K562 (cell line): ENCODE data around the gene ZNF316. TPM values are rescaled to one million over a fixed set of nuclear protein-coding genes. Genes with fewer than 3 reads are reported as not detected.
A peak's percentile ranks its signal among the peaks of the same experiment; 100 is the strongest.

Experiments
- ATF7 ChIP-seq: fragments of 450-650 bp; IDR thresholded peaks from 2 replicates; pipeline ENCODE4 v1.7.1; 2014; ENCODE audit warnings: mild to moderate bottlenecking, moderate library complexity
- ESRRA ChIP-seq: fragments of 450-650 bp; IDR thresholded peaks from 2 replicates; pipeline ENCODE4 v1.6.1; 2014; ENCODE audit warnings: low read depth, mild to moderate bottlenecking, moderate library complexity, borderline replicate concordance
- ETV5 ChIP-seq: sonication (generic); formaldehyde crosslinking; IDR thresholded peaks from 2 replicates; pipeline ENCODE4 v1.4.0; 2020; ENCODE audit warnings: low read depth, mild to moderate bottlenecking, missing genetic modification reagents
- GABPB1 ChIP-seq: sonication (generic); formaldehyde crosslinking; IDR thresholded peaks from 2 replicates; pipeline ENCODE4 v1.8.0; 2022; ENCODE audit warnings: mild to moderate bottlenecking, missing genetic modification reagents
- HDAC2 ChIP-seq: fragments of 450-650 bp; IDR thresholded peaks from 2 replicates; pipeline ENCODE4 v1.6.1; 2016; ENCODE audit warnings: mild to moderate bottlenecking
- MEIS2 ChIP-seq: fragments of 450-650 bp; IDR thresholded peaks from 2 replicates; pipeline ENCODE4 v1.6.1; 2014; ENCODE audit warnings: mild to moderate bottlenecking; ENCODE audit not compliant: partially characterized antibody
- NFXL1 ChIP-seq: fragments of 450-650 bp; formaldehyde crosslinking; IDR thresholded peaks from 2 replicates; pipeline ENCODE4 v1.4.0; 2021; ENCODE audit warnings: mild to moderate bottlenecking
- POLR2AphosphoS5 ChIP-seq: IDR thresholded peaks from 2 replicates; pipeline ENCODE4 v1.6.1; 2011; ENCODE audit warnings: mild to moderate bottlenecking, low read depth, low read length, moderate library complexity; ENCODE audit not compliant: control insufficient read depth, insufficient read depth
- RAD51 ChIP-seq: fragments of 450-650 bp; IDR thresholded peaks from 2 replicates; pipeline ENCODE4 v1.7.1; 2016; ENCODE audit warnings: low read depth, mild to moderate bottlenecking, borderline replicate concordance
- RCOR1 ChIP-seq, 2 experiments: IDR thresholded peaks; 2 replicates each; pipeline ENCODE4 v1.6.1; 2012; ENCODE audit warnings: low read depth in 2 of 2, low read length in 2 of 2, borderline replicate concordance in 1 of 2, improper control_type of control experiment in 1 of 2
- RHOXF2B ChIP-seq: fragments of 250-450 bp; sonication (Bioruptor Pico); conservative IDR thresholded peaks from 2 replicates; pipeline ENCODE4 v1.5.1; 2021
- SIN3A ChIP-seq, 2 experiments: fragments of 150-350 bp in 1 of 2; IDR thresholded peaks; 2 replicates each; pipeline ENCODE4 v1.6.1; 2011 to 2016; ENCODE audit warnings: borderline replicate concordance in 2 of 2, low read depth in 2 of 2, low read length in 2 of 2, mild to moderate bottlenecking in 2 of 2, moderate library complexity in 2 of 2; ENCODE audit not compliant: control insufficient read depth in 1 of 2
- SPI1 ChIP-seq: IDR thresholded peaks from 2 replicates; pipeline ENCODE4 v1.6.1; 2011; ENCODE audit warnings: low read depth, low read length, control low read depth, borderline replicate concordance
- TBP ChIP-seq: optimal IDR thresholded peaks from 2 replicates; pipeline ENCODE3; 2011; ENCODE audit warnings: low read depth, low read length, improper control_type of control experiment
- TOE1 ChIP-seq, 2 experiments: fragments of 450-650 bp in 1 of 2; sonication (generic) in 1 of 2; formaldehyde crosslinking in 1 of 2; IDR thresholded peaks; 2 replicates each; pipeline versions ENCODE4 v1.7.1 to v1.8.0; 2016 to 2022; ENCODE audit warnings: borderline replicate concordance in 2 of 2, mild to moderate bottlenecking in 2 of 2, antibody characterized with exemption in 1 of 2, inconsistent platforms in 1 of 2, low read depth in 1 of 2, missing genetic modification reagents in 1 of 2, moderate library complexity in 1 of 2
- WHSC1 ChIP-seq: IDR thresholded peaks from one replicate; pipeline ENCODE4 v1.6.1; 2012; ENCODE audit warnings: low read length, control low read depth, inconsistent platforms
- ZFPM2 ChIP-seq: fragments of 250-450 bp; sonication (Bioruptor Pico); IDR thresholded peaks from 2 replicates; pipeline ENCODE4 v1.5.1; 2022; ENCODE audit warnings: mild to moderate bottlenecking
- ZNF316 ChIP-seq: fragments of 450-650 bp; IDR thresholded peaks from 2 replicates; pipeline ENCODE4 v1.6.1; 2016
- ZNF707 ChIP-seq: fragments of 250-450 bp; sonication (Bioruptor Pico); conservative IDR thresholded peaks from 2 replicates; pipeline ENCODE4 v1.8.0; 2022; ENCODE audit warnings: inconsistent platforms, mild to moderate bottlenecking, moderate library complexity
- ZNF77 ChIP-seq: fragments of 250-450 bp; sonication (Bioruptor Pico); IDR thresholded peaks from 2 replicates; pipeline ENCODE4 v1.5.0; 2020
- polyA plus RNA-seq, 8 experiments: library from polyadenylated mRNA; depleted of rRNA in 4 of 8; stranded (reverse) in 5 of 8; unstranded in 3 of 8; fragments of >200 nt; fragmentation: Nextera tagmentation in 2 of 8; fragmentation: Illumina TruSeq in 1 of 8; extraction: Ambion mirVana in 2 of 8; extraction: Trizol in 1 of 8; gene quantifications; 2 replicates each; pipeline versions ENCODE4 v1.2.1 to v1.2.3, GENCODE V29; 2011 to 2014; ENCODE audit warnings: inconsistent platforms in 1 of 8, missing spikeins in 1 of 8
- total RNA-seq, 7 experiments: library from RNA; depleted of rRNA in 6 of 7; stranded (reverse); fragments of >200 nt in 6 of 7; fragmentation: Illumina TruSeq in 2 of 7; extraction: Trizol in 2 of 7; gene quantifications; 2 replicates each; pipeline versions ENCODE4 v1.2.1 to v1.2.3, GENCODE V29; 2011 to 2021; ENCODE audit warnings: low replicate concordance in 1 of 7
- TF ChIP-seq, protein P1 (sequence below): sonication (generic); formaldehyde crosslinking; IDR thresholded peaks from 2 replicates; pipeline ENCODE4 v1.9.0; 2022; ENCODE audit warnings: mild to moderate bottlenecking, missing genetic modification reagents
- TF ChIP-seq, protein P2 (sequence below): sonication (generic); formaldehyde crosslinking; IDR thresholded peaks from 2 replicates; pipeline ENCODE4 v1.8.1; 2023; ENCODE audit warnings: mild to moderate bottlenecking, missing genetic modification reagents
- TF ChIP-seq, protein P3 (sequence below): fragments of 450-650 bp; IDR thresholded peaks from 2 replicates; pipeline ENCODE4 v1.6.1; 2016; ENCODE audit warnings: missing biosample characterization, missing genetic modification characterization
- TF ChIP-seq, protein P4 (sequence below), 2 experiments: fragments of 450-650 bp; conservative IDR thresholded peaks; 2 replicates each; pipeline ENCODE4 v1.6.1; 2017; ENCODE audit warnings: mild to moderate bottlenecking in 2 of 2, moderate library complexity in 2 of 2

ZNF316 gene
- total and polyA plus RNA-seq, 9 of the 15 experiments (the other 6 are each of a cell fraction or from before 2014, with no cell fraction given), result 0.10 to 34.0 (median 8.6) TPM

DNA sequence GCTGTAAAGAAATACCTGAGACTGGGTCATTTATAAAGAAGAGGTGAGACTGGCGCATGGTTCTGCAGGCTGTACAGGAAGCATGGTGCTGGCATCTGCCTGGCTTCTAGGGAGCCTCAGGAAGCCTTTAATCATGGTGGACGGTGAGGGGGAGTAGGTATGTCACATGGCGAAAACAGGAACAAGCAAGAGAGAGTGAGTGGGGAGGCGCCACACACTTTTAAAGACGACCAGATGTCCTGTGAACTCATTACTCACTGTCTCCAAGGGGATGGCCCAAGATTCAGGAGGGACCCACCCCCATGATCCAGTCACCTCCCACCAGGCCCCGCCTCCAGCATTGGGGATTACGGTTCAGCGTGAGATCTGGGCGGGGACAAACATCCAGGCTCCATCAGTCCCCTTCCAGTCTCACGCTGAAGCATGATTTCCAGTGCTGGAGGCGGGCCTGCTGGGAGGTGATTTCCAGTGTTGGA is 3.2 kb downstream of the ZNF316 start (continued):
- TF ChIP-seq NFXL1 (CRISPR knock-in tag) (no peak), POLR2AphosphoS5 (no peak; the same call in 1 of the 2 replicates), HDAC2 (peak; percentile 48; the same call in 1 of the 2 replicates), ZFPM2 (no peak), ESRRA (no peak), ZNF77 (CRISPR knock-in tag) (no peak), TOE1 (IDR thresholded peaks at IDR 0.05; ENCODE audit: borderline replicate concordance) (peak; percentile 62; the same call in 1 of the 2 replicates), TOE1 (CRISPR knock-in tag; IDR thresholded peaks at IDR 0.05; ENCODE audit: borderline replicate concordance, low read depth) (no peak), RHOXF2B (no peak), GABPB1 (0 out of 2 replicates have a peak, but pooled peaks have one; percentile 22), SIN3A (IDR thresholded peaks at IDR 0.05; ENCODE audit: borderline replicate concordance in 2 of 2, control insufficient read depth in 1 of 2, low read depth in 2 of 2, low read length in 2 of 2) (peak; percentile 41 to 66; a peak in 2 of 4 replicates), ETV5 (CRISPR knock-in tag) (0 out of 2 replicates have a peak, but pooled peaks have one; percentile 38), RCOR1 (IDR thresholded peaks at IDR 0.05; ENCODE audit: borderline replicate concordance in 1 of 2, low read depth in 2 of 2, low read length in 2 of 2) (0 out of 4 replicates have a peak, but pooled peaks of 1 of the 2 experiments have one; percentile 5), WHSC1 (no peak), TBP (peak; percentile 33), ATF7 (peak; percentile 69), ZNF316 (peak; percentile 77), ZNF707 (no peak), SPI1 (peak; percentile 68), RAD51 (peak; percentile 83), MEIS2 (peak; percentile 98)
- TF ChIP-seq, protein P1, sequence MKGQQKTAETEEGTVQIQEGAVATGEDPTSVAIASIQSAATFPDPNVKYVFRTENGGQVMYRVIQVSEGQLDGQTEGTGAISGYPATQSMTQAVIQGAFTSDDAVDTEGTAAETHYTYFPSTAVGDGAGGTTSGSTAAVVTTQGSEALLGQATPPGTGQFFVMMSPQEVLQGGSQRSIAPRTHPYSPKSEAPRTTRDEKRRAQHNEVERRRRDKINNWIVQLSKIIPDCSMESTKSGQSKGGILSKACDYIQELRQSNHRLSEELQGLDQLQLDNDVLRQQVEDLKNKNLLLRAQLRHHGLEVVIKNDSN (CRISPR knock-in tag), result peak; percentile 91
- TF ChIP-seq, protein P2, sequence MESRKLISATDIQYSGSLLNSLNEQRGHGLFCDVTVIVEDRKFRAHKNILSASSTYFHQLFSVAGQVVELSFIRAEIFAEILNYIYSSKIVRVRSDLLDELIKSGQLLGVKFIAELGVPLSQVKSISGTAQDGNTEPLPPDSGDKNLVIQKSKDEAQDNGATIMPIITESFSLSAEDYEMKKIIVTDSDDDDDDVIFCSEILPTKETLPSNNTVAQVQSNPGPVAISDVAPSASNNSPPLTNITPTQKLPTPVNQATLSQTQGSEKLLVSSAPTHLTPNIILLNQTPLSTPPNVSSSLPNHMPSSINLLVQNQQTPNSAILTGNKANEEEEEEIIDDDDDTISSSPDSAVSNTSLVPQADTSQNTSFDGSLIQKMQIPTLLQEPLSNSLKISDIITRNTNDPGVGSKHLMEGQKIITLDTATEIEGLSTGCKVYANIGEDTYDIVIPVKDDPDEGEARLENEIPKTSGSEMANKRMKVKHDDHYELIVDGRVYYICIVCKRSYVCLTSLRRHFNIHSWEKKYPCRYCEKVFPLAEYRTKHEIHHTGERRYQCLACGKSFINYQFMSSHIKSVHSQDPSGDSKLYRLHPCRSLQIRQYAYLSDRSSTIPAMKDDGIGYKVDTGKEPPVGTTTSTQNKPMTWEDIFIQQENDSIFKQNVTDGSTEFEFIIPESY, result peak; percentile 71
- TF ChIP-seq, protein P3, sequence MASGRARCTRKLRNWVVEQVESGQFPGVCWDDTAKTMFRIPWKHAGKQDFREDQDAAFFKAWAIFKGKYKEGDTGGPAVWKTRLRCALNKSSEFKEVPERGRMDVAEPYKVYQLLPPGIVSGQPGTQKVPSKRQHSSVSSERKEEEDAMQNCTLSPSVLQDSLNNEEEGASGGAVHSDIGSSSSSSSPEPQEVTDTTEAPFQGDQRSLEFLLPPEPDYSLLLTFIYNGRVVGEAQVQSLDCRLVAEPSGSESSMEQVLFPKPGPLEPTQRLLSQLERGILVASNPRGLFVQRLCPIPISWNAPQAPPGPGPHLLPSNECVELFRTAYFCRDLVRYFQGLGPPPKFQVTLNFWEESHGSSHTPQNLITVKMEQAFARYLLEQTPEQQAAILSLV (tag), result no peak
- TF ChIP-seq, protein P4, sequence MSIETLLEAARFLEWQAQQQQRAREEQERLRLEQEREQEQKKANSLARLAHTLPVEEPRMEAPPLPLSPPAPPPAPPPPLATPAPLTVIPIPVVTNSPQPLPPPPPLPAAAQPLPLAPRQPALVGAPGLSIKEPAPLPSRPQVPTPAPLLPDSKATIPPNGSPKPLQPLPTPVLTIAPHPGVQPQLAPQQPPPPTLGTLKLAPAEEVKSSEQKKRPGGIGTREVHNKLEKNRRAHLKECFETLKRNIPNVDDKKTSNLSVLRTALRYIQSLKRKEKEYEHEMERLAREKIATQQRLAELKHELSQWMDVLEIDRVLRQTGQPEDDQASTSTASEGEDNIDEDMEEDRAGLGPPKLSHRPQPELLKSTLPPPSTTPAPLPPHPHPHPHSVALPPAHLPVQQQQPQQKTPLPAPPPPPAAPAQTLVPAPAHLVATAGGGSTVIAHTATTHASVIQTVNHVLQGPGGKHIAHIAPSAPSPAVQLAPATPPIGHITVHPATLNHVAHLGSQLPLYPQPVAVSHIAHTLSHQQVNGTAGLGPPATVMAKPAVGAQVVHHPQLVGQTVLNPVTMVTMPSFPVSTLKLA (conservative IDR thresholded peaks at IDR 0.05), result peak; percentile 82 to 91
